SK-N-SH treated with all-trans-retinoic acid at 6 μM for 48 hours (cell line): Measurements from ENCODE around the gene CBLIF.

Experiments used
- ATAC-seq: fragments of 200-7000 bp; cut with Tn5 transposase; 3 replicates; pipeline ENCODE4 v1.9.1; 2020; ENCODE audit warnings: mild to moderate bottlenecking, moderate library complexity
- ARNTL ChIP-seq: fragments of 450-650 bp; formaldehyde crosslinking; IDR thresholded peaks from 2 replicates; pipeline ENCODE4 v1.5.0; 2020; ENCODE audit warnings: low read depth, mild to moderate bottlenecking, moderate library complexity, borderline replicate concordance
- ESRRG ChIP-seq: fragments of 250-450 bp; sonication (Bioruptor Pico); IDR thresholded peaks from 2 replicates; pipeline ENCODE4 v1.6.1; 2021; ENCODE audit warnings: mild to moderate bottlenecking
- GLIS3 ChIP-seq: fragments of 250-450 bp; sonication (Bioruptor Pico); IDR thresholded peaks from 2 replicates; pipeline ENCODE4 v1.5.0; 2020; ENCODE audit warnings: mild to moderate bottlenecking, moderate library complexity
- ISL1 ChIP-seq: fragments of 250-450 bp; sonication (Bioruptor Pico); IDR thresholded peaks from 2 replicates; pipeline ENCODE4 v2.1.2; 2022; ENCODE audit warnings: mild to moderate bottlenecking, moderate library complexity
- OSR1 ChIP-seq: fragments of 250-450 bp; sonication (Bioruptor Pico); IDR thresholded peaks from 2 replicates; pipeline ENCODE4 v1.8.0; 2022; ENCODE audit warnings: moderate library complexity, mild to moderate bottlenecking, inconsistent platforms
- PPARA ChIP-seq: fragments of 250-450 bp; sonication (Bioruptor Pico); IDR thresholded peaks from 2 replicates; pipeline ENCODE4 v1.5.0; 2020; ENCODE audit warnings: mild to moderate bottlenecking, borderline replicate concordance
- RARB ChIP-seq: fragments of 250-450 bp; sonication (Bioruptor Pico); IDR thresholded peaks from 2 replicates; pipeline ENCODE4 v1.8.0; 2021; ENCODE audit warnings: mild to moderate bottlenecking, moderate library complexity
- SNAI2 ChIP-seq: fragments of 250-450 bp; sonication (Bioruptor Pico); IDR thresholded peaks from 2 replicates; pipeline ENCODE4 v1.5.0; 2020; ENCODE audit warnings: mild to moderate bottlenecking, moderate library complexity
- TOX ChIP-seq: fragments of 250-450 bp; sonication (Bioruptor Pico); IDR thresholded peaks from 2 replicates; pipeline ENCODE4 v1.8.0; 2021; ENCODE audit warnings: mild to moderate bottlenecking, moderate library complexity, borderline replicate concordance
- ZC3H10 ChIP-seq: fragments of 250-450 bp; sonication (Bioruptor Pico); IDR thresholded peaks from 2 replicates; pipeline ENCODE4 v1.5.1; 2021; ENCODE audit warnings: mild to moderate bottlenecking, moderate library complexity
- ZFP3 ChIP-seq: fragments of 250-450 bp; sonication (Bioruptor Pico); IDR thresholded peaks from 2 replicates; pipeline ENCODE4 v1.5.0; 2020; ENCODE audit warnings: mild to moderate bottlenecking, moderate library complexity
- ZFP30 ChIP-seq: fragments of 450-650 bp; formaldehyde crosslinking; IDR thresholded peaks from 2 replicates; pipeline ENCODE4 v1.5.0; 2022; ENCODE audit warnings: mild to moderate bottlenecking, moderate library complexity
- ZNF70 ChIP-seq: fragments of 450-650 bp; formaldehyde crosslinking; IDR thresholded peaks from 2 replicates; pipeline ENCODE4 v1.5.0; 2020; ENCODE audit warnings: mild to moderate bottlenecking, moderate library complexity
- ZNF8 ChIP-seq: fragments of 450-650 bp; formaldehyde crosslinking; IDR thresholded peaks from 2 replicates; pipeline ENCODE4 v1.5.0; 2020; ENCODE audit warnings: mild to moderate bottlenecking, moderate library complexity
- TF ChIP-seq, protein P1 (sequence below): fragments of 250-450 bp; sonication (Bioruptor Pico); IDR thresholded peaks from 2 replicates; pipeline ENCODE4 v1.5.0; 2020; ENCODE audit warnings: mild to moderate bottlenecking, moderate library complexity
- TF ChIP-seq, protein P2 (sequence below): fragments of 250-450 bp; sonication (Bioruptor Pico); IDR thresholded peaks from 2 replicates; pipeline ENCODE4 v1.5.1; 2021; ENCODE audit warnings: mild to moderate bottlenecking, moderate library complexity
- TF ChIP-seq, protein P3 (sequence below): fragments of 250-450 bp; sonication (Bioruptor Pico); IDR thresholded peaks from 2 replicates; pipeline ENCODE4 v1.5.1; 2020; ENCODE audit warnings: low read depth, mild to moderate bottlenecking, moderate library complexity
- TF ChIP-seq, protein P4 (sequence below): fragments of 250-450 bp; sonication (Bioruptor Pico); IDR thresholded peaks from 2 replicates; pipeline ENCODE4 v1.8.0; 2020; ENCODE audit warnings: mild to moderate bottlenecking, moderate library complexity, borderline replicate concordance
- TF ChIP-seq, protein P5 (sequence below): fragments of 250-450 bp; sonication (Bioruptor Pico); IDR thresholded peaks from 2 replicates; pipeline ENCODE4 v1.8.0; 2021; ENCODE audit warnings: low read depth, mild to moderate bottlenecking, moderate library complexity, borderline replicate concordance

Gene CBLIF

DNA sequence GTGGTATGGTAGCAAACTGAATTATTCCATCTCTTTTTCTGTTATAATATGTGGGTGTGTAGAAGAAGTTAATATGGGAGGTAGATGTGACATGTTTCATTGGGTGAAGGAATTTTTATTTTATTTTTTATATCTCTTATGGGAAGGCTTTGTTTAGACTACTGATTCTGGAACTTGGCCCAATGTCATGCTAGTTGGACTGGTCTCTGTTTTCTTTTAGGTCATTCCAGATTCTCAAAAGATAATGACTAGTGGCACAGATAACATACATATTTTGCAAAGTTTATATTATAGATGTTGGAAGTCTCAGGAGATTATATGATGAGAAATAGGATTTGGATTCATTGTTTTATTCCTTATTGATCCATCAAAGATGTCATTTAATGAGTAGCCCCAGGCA, 32.0 kb upstream of the CBLIF start (continued):
- TF ChIP-seq, protein P1, sequence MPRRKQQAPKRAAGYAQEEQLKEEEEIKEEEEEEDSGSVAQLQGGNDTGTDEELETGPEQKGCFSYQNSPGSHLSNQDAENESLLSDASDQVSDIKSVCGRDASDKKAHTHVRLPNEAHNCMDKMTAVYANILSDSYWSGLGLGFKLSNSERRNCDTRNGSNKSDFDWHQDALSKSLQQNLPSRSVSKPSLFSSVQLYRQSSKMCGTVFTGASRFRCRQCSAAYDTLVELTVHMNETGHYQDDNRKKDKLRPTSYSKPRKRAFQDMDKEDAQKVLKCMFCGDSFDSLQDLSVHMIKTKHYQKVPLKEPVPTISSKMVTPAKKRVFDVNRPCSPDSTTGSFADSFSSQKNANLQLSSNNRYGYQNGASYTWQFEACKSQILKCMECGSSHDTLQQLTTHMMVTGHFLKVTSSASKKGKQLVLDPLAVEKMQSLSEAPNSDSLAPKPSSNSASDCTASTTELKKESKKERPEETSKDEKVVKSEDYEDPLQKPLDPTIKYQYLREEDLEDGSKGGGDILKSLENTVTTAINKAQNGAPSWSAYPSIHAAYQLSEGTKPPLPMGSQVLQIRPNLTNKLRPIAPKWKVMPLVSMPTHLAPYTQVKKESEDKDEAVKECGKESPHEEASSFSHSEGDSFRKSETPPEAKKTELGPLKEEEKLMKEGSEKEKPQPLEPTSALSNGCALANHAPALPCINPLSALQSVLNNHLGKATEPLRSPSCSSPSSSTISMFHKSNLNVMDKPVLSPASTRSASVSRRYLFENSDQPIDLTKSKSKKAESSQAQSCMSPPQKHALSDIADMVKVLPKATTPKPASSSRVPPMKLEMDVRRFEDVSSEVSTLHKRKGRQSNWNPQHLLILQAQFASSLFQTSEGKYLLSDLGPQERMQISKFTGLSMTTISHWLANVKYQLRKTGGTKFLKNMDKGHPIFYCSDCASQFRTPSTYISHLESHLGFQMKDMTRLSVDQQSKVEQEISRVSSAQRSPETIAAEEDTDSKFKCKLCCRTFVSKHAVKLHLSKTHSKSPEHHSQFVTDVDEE (CRISPR knock-in tag), result no peak
- TF ChIP-seq ZNF70, result no peak

DNA sequence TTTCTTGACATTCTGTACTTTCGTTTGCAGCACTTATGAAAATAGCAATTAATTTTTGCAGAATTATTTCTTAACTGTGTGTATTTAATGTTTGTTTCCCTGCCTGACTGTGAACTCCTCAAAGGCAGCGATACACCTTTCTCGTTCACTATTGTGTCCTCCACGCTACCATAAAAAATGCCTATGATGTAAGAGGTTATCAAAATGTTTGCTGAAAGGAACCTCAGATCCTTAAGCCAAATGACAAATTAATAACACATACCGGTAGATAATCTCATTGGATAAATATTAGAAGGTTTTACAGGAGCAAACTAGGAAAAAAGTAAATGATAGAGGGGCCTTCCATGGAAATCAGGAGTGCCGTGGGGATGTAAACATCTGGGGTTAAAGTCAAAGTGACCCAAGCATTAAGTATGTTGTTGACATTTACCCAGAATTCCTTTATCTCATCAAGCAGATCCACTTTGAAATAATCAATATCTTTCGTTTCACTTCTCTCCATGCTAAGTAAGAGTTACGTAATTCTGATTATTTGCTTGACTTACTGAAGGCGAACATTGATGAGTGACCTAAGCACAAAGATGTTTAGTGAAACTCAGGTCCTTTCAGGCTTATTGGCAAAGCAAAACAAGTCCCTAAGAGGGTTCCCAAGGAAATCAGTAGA, 30.7 kb upstream of the CBLIF start:
- ATAC-seq, result no peak
- TF ChIP-seq OSR1 (CRISPR knock-in tag) (no peak), ARNTL (CRISPR knock-in tag) (no peak), SNAI2 (CRISPR knock-in tag) (no peak), TOX (CRISPR knock-in tag) (no peak), ESRRG (no peak), PPARA (CRISPR knock-in tag) (no peak)

DNA sequence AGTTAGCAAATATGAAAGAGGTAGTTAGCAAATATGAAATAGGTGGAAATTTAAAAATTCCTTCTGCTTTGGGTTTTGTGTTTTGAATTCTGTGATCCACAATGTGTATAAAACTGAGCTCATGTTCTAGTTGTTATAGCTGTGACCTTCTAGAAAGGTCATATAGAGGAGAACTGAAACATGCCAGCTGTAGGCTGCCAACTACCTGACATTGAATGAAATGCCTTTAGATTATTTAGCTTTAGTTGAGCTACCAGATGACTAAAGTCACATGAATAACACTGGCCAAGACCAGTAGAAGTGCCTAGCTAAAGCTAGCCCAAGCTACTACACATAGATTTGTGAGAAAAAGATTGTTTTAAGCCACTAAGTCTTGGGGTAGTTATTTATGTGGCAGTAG, 26.8 kb upstream of the CBLIF start:
- TF ChIP-seq OSR1 (CRISPR knock-in tag), result no peak
- TF ChIP-seq ZFP3, result no peak
- no peak for TF ChIP-seq ARNTL (CRISPR knock-in tag)
- ATAC-seq, result no peak

DNA sequence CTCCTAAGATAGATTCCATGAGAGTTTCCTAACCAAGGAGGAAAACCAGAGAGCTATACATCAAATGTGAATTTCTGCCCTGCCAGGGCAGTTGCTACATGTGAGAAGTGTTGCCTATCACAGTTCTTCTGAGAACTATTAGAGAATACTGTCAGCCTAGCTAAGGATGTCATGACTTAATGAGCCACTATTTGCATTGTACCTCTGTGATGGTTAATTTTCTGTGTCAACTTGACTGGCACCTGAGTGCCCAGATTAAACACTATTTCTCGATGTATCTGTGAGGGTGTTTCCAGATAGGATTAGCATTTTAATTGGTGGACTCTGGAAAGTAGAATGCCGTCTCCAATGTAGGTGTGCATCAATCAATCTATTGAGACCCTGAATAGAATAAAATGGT, 22.6 kb upstream of the CBLIF start:
- no peak for ATAC-seq
- TF ChIP-seq, protein P2, sequence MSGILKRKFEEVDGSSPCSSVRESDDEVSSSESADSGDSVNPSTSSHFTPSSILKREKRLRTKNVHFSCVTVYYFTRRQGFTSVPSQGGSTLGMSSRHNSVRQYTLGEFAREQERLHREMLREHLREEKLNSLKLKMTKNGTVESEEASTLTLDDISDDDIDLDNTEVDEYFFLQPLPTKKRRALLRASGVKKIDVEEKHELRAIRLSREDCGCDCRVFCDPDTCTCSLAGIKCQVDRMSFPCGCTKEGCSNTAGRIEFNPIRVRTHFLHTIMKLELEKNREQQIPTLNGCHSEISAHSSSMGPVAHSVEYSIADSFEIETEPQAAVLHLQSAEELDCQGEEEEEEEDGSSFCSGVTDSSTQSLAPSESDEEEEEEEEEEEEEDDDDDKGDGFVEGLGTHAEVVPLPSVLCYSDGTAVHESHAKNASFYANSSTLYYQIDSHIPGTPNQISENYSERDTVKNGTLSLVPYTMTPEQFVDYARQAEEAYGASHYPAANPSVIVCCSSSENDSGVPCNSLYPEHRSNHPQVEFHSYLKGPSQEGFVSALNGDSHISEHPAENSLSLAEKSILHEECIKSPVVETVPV (CRISPR knock-in tag), result no peak

DNA sequence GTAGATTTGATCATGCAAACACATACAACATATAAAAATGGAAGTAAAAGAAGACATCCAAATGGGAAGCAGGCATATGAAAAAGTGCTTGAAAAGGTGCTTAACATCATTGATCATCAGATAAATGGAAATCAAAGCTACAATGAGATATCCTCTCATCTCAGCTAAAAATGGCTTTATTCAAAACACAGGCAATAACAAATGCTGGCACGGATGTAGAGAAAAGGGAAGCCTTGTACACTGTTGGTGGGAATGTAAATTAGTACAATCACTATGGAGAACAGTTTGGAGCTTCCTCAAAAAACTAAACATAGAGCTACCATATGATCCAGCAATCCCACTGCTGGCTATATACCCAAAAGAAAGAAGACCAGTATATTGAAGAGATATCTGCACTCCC, 21.5 kb upstream of the CBLIF start:
- ATAC-seq, result no peak
- no peak for TF ChIP-seq ISL1
- TF ChIP-seq, protein P1 (CRISPR knock-in tag), result no peak
- TF ChIP-seq ARNTL (CRISPR knock-in tag), result no peak
- TF ChIP-seq PPARA (CRISPR knock-in tag), result no peak
- TF ChIP-seq, protein P3, sequence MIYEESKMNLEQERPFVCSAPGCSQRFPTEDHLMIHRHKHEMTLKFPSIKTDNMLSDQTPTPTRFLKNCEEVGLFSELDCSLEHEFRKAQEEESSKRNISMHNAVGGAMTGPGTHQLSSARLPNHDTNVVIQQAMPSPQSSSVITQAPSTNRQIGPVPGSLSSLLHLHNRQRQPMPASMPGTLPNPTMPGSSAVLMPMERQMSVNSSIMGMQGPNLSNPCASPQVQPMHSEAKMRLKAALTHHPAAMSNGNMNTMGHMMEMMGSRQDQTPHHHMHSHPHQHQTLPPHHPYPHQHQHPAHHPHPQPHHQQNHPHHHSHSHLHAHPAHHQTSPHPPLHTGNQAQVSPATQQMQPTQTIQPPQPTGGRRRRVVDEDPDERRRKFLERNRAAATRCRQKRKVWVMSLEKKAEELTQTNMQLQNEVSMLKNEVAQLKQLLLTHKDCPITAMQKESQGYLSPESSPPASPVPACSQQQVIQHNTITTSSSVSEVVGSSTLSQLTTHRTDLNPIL, result no peak
- no peak for TF ChIP-seq ZC3H10 (CRISPR knock-in tag)

DNA sequence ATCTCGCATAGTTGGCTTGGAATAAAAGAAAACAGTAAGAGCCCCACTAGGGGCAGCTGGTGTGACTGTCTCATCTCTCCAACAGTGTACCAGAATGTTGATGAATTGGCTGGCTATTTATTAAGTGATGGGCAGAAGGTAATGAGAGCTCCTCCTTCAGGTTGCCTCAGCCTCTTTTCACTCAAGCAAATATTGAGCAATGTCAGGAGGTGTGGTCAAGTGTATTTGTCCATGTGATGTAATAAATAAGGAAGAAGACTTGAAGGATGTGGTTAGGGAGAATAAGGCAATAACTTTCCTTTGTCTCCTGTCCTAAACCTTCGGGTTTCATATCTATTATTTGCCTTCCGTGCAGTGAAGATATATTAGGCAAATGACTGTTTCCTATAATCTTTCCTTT, 21.1 kb upstream of the CBLIF start, which contains the start of gene TCN1:
TCN1 (minus strand) TSS at position 91 of the 400 bp plus-strand sequence; CDS start at position 74, 17 bp downstream.
- no peak for ATAC-seq
- TF ChIP-seq SNAI2 (CRISPR knock-in tag) (no peak), ZFP30 (no peak), OSR1 (CRISPR knock-in tag) (no peak), ZNF8 (no peak), RARB (CRISPR knock-in tag) (no peak), PPARA (CRISPR knock-in tag) (no peak), ISL1 (no peak), ZFP3 (no peak), GLIS3 (no peak)
- TF ChIP-seq, protein P4, sequence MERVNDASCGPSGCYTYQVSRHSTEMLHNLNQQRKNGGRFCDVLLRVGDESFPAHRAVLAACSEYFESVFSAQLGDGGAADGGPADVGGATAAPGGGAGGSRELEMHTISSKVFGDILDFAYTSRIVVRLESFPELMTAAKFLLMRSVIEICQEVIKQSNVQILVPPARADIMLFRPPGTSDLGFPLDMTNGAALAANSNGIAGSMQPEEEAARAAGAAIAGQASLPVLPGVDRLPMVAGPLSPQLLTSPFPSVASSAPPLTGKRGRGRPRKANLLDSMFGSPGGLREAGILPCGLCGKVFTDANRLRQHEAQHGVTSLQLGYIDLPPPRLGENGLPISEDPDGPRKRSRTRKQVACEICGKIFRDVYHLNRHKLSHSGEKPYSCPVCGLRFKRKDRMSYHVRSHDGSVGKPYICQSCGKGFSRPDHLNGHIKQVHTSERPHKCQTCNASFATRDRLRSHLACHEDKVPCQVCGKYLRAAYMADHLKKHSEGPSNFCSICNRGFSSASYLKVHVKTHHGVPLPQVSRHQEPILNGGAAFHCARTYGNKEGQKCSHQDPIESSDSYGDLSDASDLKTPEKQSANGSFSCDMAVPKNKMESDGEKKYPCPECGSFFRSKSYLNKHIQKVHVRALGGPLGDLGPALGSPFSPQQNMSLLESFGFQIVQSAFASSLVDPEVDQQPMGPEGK (CRISPR knock-in tag), result no peak
- TF ChIP-seq, protein P5, sequence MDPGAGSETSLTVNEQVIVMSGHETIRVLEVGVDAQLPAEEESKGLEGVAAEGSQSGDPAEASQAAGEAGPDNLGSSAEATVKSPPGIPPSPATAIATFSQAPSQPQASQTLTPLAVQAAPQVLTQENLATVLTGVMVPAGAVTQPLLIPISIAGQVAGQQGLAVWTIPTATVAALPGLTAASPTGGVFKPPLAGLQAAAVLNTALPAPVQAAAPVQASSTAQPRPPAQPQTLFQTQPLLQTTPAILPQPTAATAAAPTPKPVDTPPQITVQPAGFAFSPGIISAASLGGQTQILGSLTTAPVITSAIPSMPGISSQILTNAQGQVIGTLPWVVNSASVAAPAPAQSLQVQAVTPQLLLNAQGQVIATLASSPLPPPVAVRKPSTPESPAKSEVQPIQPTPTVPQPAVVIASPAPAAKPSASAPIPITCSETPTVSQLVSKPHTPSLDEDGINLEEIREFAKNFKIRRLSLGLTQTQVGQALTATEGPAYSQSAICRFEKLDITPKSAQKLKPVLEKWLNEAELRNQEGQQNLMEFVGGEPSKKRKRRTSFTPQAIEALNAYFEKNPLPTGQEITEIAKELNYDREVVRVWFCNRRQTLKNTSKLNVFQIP, result no peak
